ENCODE data around the gene KIF25. TPM values are rescaled to one million over a fixed set of nuclear protein-coding genes. Genes with fewer than 3 reads are reported as not detected.

KIF25 gene
- total RNA-seq, 1 experiment from 2014 or later = 0.59 TPM

DNA sequence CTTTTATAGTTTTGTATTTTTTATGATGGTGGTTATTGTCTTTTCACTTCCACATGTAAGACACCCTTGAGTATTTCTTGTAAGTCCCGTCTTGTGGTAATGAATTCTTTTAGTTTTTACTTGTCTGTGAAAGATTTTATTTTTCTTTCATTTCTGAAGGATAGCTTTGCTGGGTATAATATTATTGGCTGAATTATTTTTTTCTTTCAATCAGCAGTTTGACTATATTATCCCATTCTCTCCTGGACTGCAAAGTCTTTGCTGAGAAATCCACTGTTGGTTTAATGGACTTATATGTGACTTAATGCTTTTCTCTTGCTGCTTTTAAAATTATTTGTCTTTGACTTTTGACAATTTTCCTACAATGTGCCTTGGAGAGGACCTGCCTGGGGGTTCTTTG, 13.8 kb downstream of the KIF25 start:
- Histone ChIP-seq H3K79me1 (ENCODE audit: insufficient read depth, low read depth, low read length, poor library complexity, severe bottlenecking) (no peaks in the 10 kb centered on the region), H2BK20ac (ENCODE audit: low read depth, low read length, poor library complexity, severe bottlenecking) (no peak overlapping the region), H3K4me2 (ENCODE audit: insufficient read depth, insufficient read length, low read length) (no peak overlapping the region), H3T11ph (ENCODE audit: low read length) (no peak overlapping the region), H2AFZ (ENCODE audit: low read length) (no peak overlapping the region), H3K9ac (ENCODE audit: extremely low read depth, insufficient read length, low read length) (no peak overlapping the region), H3K27ac (ENCODE audit: insufficient read length, low read depth, low read length) (no peak overlapping the region), H3K18ac (ENCODE audit: insufficient read length, low read depth, low read length) (no peak overlapping the region), H2BK15ac (ENCODE audit: low read depth, low read length) (no peak overlapping the region), H3K56ac (ENCODE audit: insufficient read length, low read depth, low read length) (no peak overlapping the region), H3K4ac (ENCODE audit: low read depth, low read length) (no peak overlapping the region), H3K14ac (ENCODE audit: insufficient read depth, low read length) (no peak overlapping the region), H2BK12ac (ENCODE audit: insufficient read length, low read depth, low read length) (no peak overlapping the region), H3K23me2 (ENCODE audit: insufficient read length, low read depth, low read length, poor library complexity, severe bottlenecking) (no peaks in the 10 kb centered on the region), H2BK120ac (ENCODE audit: low read depth, low read length, poor library complexity, severe bottlenecking) (no peak overlapping the region), H2BK5ac (ENCODE audit: insufficient read length, low read length) (no peak overlapping the region), H2AK5ac (ENCODE audit: insufficient read length, low read length) (no peak overlapping the region), H4K5ac (ENCODE audit: insufficient read length, low read depth, low read length) (no peak overlapping the region), H3K23ac (ENCODE audit: insufficient read length, low read depth, low read length) (no peak overlapping the region), H4K91ac (ENCODE audit: insufficient read length, low read depth, low read length) (no peak overlapping the region), H4K8ac (replicated peaks; ENCODE audit: insufficient read length, low read depth, low read length) (no peak overlapping the region), H3K27me3 (ENCODE audit: insufficient read depth, low read length) (no peaks in the 10 kb centered on the region), H3K4me1 (ENCODE audit: insufficient read depth, low read length) (no peaks in the 10 kb centered on the region), H3K79me2 (ENCODE audit: insufficient read depth, low read length) (no peaks in the 10 kb centered on the region), H4K20me1 (ENCODE audit: control insufficient read depth, insufficient read depth, insufficient read length) (no peaks in the 10 kb centered on the region), H3K9me3 (ENCODE audit: control insufficient read depth, low read depth, low read length) (no peaks in the 10 kb centered on the region)
- H3K27me3 Mint-ChIP-seq (ENCODE audit: low read depth) = peaks cover 2% of the 10 kb centered on the region; the same call in 1 of the 2 replicates
- no peak overlapping the region for H3K4me3 Mint-ChIP-seq
- no peak overlapping the region for H3K27ac Mint-ChIP-seq
- H3K9me3 Mint-ChIP-seq = peaks cover 18 to 19% of the 10 kb centered on the region in 2 experiments
- TF ChIP-seq, protein P1, sequence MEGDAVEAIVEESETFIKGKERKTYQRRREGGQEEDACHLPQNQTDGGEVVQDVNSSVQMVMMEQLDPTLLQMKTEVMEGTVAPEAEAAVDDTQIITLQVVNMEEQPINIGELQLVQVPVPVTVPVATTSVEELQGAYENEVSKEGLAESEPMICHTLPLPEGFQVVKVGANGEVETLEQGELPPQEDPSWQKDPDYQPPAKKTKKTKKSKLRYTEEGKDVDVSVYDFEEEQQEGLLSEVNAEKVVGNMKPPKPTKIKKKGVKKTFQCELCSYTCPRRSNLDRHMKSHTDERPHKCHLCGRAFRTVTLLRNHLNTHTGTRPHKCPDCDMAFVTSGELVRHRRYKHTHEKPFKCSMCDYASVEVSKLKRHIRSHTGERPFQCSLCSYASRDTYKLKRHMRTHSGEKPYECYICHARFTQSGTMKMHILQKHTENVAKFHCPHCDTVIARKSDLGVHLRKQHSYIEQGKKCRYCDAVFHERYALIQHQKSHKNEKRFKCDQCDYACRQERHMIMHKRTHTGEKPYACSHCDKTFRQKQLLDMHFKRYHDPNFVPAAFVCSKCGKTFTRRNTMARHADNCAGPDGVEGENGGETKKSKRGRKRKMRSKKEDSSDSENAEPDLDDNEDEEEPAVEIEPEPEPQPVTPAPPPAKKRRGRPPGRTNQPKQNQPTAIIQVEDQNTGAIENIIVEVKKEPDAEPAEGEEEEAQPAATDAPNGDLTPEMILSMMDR (conservative IDR thresholded peaks at IDR 0.05) = no peak
- peaks cover 0 to 16% (median 3%) of the 10 kb centered on the region in 3 experiments; a peak in 5 of 7 replicates for H3K36me3 Mint-ChIP-seq (ENCODE audit: insufficient read depth in 1 of 3, low read depth in 3 of 3)
- H3K4me1 Mint-ChIP-seq = peaks cover under 1 to 2% of the 10 kb centered on the region in 2 experiments
- WGBS (ENCODE audit: extremely low coverage, insufficient read length, low lambda C conversion rate) = no CpG with 5 or more reads among the region's 1 CpG
- no peak for DNase-seq

Measured in H9 (cell line).